Mucosa of stomach (tissue), 1 donor: Measurements from ENCODE around the gene VPS41.

Experiments used
- H3K27me3 ChIP-seq: one replicate; pipeline ENCODE4 v1.7.0; 2013; ENCODE audit warnings: mild to moderate bottlenecking, low read length; ENCODE audit not compliant: control insufficient read depth, insufficient read depth
- H3K36me3 ChIP-seq: one replicate; pipeline ENCODE4 v1.7.0; 2013; ENCODE audit warnings: low read length; ENCODE audit not compliant: control insufficient read depth, insufficient read depth
- H3K4me1 ChIP-seq: one replicate; pipeline ENCODE4 v1.7.0; 2013; ENCODE audit warnings: mild to moderate bottlenecking, low read length; ENCODE audit not compliant: control insufficient read depth, insufficient read depth
- H3K4me3 ChIP-seq: one replicate; pipeline ENCODE4 v1.7.0; 2013; ENCODE audit warnings: low read length
- H3K9ac ChIP-seq: one replicate; pipeline ENCODE4 v1.7.0; 2013; ENCODE audit warnings: mild to moderate bottlenecking, low read length, moderate library complexity
- H3K9me3 ChIP-seq: one replicate; pipeline ENCODE4 v1.7.0; 2013; ENCODE audit warnings: mild to moderate bottlenecking, low read length, moderate library complexity; ENCODE audit not compliant: control insufficient read depth
- donor health status: Pancreatic carcinoma.

VPS41 gene

DNA sequence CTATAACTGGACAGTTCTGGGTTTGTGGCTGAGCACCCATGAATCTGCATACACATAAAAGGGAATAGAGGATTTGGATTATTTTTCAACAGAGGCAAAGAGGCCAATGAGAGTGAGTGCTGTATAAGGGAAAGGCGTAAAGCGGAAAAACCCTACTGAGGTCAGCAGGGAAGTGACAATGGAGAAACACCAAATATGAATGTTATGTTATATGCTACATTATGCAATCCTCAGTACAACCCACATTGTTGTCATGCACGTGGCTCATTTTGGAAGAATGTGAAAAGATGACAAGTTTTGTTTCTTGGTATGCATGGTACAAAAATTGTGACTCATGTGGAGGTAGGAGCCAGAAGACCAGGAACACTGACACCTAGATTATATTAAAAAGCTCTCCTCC, 164.2 kb downstream of the VPS41 start:
- no peaks in the 10 kb centered on the region for H3K36me3 ChIP-seq

DNA sequence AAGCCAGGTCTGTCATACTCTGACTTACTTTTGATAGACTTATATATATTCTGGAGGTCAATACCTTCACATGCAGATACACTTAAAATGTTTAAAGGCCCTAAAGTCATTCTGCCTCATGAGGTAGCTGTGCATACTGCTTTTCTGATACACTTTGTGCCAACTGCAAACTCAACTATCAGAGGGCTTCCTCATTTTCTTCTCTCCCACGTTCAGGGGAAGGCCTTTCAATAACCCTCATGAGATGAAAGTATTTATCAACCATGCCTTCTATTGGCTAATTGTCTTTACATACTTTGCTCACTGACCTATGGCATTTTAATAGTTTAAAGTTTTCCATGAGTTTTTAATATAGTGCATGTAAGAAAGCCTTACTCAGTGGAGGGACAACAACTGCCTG, 165.1 kb downstream of the VPS41 start:
- Histone ChIP-seq H3K9me3 (no peaks in the 10 kb centered on the region), H3K27me3 (no peaks in the 10 kb centered on the region), H3K36me3 (no peaks in the 10 kb centered on the region), H3K9ac (no peak overlapping the region), H3K4me3 (no peak overlapping the region), H3K4me1 (no peaks in the 10 kb centered on the region)

More for the DNA sequence above, 164.2 kb downstream of the VPS41 start:
- H3K4me3 ChIP-seq: no peak overlapping the region
- no peaks in the 10 kb centered on the region for H3K4me1 ChIP-seq
- no peaks in the 10 kb centered on the region for H3K27me3 ChIP-seq
- no peak overlapping the region for H3K9ac ChIP-seq
- no peaks in the 10 kb centered on the region for H3K9me3 ChIP-seq

DNA sequence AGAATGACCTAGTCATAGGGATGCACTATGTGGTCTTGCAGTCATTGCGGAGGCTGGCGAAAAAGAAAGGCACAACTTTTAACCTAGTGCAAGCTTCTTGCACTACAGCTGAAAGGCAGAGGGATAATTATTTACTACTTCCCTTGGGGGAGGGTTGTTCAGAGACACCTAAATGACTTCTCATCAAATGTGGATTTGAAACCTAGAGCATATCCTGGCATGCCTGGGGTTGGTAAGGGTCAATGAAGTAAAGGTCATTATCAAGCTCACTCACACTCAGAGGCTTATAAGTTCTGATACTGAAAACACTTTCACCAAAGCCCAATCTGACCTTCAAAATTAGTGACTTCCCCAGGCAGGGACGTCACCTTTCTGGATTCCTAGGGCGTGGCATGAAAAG, 168.9 kb downstream of the VPS41 start:
- Histone ChIP-seq H3K4me1 (no peaks in the 10 kb centered on the region), H3K9me3 (no peaks in the 10 kb centered on the region), H3K27me3 (no peaks in the 10 kb centered on the region), H3K4me3 (no peak overlapping the region), H3K36me3 (no peaks in the 10 kb centered on the region), H3K9ac (no peak overlapping the region)

DNA sequence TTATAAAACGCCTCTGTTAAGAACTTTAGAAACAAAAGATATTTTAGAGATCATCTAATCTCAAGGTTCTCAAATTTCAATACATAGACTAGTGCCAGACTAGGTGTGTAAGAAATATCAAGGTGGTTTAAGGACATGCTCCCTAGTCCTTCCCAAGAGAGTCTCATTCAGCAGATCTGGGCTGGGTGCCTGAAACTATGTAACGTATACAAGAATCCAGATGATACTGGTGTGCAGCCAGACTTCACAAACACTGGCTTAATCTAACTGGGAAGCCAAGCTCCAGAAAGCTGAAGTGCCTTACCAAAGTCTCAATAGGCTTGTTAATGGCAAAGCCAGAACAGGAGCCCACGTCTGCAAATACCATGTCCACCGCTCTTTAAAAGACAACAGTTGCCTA, 172.9 kb downstream of the VPS41 start:
- no peaks in the 10 kb centered on the region for H3K27me3 ChIP-seq
- H3K9me3 ChIP-seq: no peaks in the 10 kb centered on the region
- no peaks in the 10 kb centered on the region for H3K36me3 ChIP-seq
- no peaks in the 10 kb centered on the region for H3K4me1 ChIP-seq
- no peak overlapping the region for H3K9ac ChIP-seq
- H3K4me3 ChIP-seq: no peak overlapping the region

DNA sequence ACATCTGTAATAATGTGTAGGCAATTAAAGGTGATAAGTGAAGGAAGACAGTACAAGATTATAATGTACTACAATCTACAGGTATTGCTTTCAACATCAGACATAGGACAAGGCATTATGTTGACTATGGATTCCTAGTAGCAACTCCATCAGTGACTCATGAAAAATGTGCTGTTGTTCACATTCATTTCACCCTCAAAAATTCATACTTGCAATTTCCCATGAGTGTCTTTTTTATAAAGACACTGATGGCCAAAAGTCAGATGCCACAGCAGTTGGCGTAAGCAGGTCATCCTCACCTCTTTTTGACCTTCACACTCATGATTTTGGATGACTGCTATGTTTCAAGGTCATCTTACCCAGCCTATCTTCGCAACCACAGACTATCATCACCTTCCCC, 177.8 kb downstream of the VPS41 start:
- Histone ChIP-seq H3K36me3 (no peaks in the 10 kb centered on the region), H3K4me1 (no peaks in the 10 kb centered on the region), H3K27me3 (no peaks in the 10 kb centered on the region), H3K9ac (no peak overlapping the region), H3K9me3 (no peaks in the 10 kb centered on the region), H3K4me3 (no peak overlapping the region)

DNA sequence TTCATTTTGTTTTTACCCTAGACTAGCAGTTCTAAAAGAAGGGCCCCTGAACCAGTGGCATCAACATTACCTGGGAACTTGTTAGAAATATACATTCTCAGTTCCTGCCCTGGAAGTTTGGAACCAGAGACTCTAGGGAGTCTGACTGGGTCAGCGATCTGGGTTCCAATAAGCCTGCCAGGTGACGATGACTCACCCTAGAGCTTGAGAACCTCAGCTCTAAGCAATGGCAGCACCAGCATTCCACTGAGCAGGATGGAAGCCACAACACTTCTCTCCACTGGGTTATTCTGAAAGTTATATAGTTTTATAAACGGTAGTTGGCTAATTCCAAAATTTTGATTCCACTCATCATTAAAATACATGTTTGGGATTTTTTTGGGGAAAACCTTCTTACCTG, 180.8 kb downstream of the VPS41 start:
- H3K27me3 ChIP-seq: no peaks in the 10 kb centered on the region
- H3K36me3 ChIP-seq: no peaks in the 10 kb centered on the region
- no peaks in the 10 kb centered on the region for H3K4me1 ChIP-seq
- no peaks in the 10 kb centered on the region for H3K9me3 ChIP-seq
- no peak overlapping the region for H3K4me3 ChIP-seq
- no peak overlapping the region for H3K9ac ChIP-seq

DNA sequence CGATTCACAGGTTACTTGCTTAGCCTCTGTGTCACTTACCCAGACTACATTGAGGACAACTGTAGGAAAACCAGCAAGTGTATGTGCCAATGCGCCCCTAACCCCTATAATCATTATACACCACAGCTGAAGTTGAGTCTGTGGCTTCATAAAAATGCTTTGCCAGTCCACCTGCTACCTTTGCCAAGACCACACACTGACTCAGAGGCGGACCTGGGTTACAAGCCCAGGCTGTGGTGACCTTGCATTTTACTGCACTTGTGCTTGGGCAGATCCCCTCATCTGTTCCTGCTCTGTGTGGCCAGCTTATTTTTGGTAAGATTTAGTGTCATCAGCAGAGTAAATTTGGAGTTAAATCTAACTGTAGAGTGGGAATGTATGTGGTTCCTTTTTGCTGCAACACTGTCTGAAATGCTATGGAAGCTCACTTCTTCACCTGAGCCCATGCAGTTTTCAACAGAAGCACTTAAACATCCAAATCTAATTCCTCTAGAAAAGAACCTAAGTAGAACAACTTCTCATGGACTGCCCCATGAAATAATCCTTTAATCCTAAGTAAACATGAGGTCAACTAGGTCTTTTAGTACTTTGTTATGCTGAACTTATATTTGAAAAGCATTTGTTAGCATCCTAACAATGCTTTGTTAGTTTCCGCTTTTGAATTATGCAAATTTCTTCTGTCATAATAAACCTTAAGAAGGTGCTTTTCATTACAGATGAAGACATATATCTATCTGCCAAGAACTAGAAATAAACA, 181.6 kb downstream of the VPS41 start:
- H3K9me3 ChIP-seq: no peaks in the 10 kb centered on the region
- H3K4me1 ChIP-seq: no peaks in the 10 kb centered on the region
- H3K9ac ChIP-seq: no peak overlapping the region
- no peaks in the 10 kb centered on the region for H3K27me3 ChIP-seq
- no peak overlapping the region for H3K4me3 ChIP-seq
- no peaks in the 10 kb centered on the region for H3K36me3 ChIP-seq

DNA sequence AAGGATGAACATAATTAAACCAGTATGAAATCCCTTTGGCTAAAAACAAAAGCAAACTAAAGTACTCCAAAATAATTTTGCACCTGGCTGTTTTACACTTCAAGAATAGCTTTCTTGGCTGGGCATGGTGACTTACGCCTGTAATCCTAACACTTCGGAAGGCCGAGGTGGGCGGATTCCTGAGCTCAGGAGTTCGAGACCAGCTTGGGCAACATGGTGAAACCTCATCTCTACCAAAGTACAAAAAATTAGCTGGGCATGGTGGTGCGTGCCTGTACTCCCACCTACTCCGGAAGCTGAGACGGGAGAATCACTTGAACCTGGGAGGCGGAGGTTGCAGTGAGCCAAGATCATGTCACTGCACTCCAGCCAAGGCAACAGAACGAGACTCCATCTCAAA, 185.7 kb downstream of the VPS41 start:
- Histone ChIP-seq H3K9me3 (no peaks in the 10 kb centered on the region), H3K36me3 (no peaks in the 10 kb centered on the region), H3K4me3 (no peak overlapping the region), H3K27me3 (no peaks in the 10 kb centered on the region), H3K9ac (no peak overlapping the region), H3K4me1 (no peaks in the 10 kb centered on the region)

DNA sequence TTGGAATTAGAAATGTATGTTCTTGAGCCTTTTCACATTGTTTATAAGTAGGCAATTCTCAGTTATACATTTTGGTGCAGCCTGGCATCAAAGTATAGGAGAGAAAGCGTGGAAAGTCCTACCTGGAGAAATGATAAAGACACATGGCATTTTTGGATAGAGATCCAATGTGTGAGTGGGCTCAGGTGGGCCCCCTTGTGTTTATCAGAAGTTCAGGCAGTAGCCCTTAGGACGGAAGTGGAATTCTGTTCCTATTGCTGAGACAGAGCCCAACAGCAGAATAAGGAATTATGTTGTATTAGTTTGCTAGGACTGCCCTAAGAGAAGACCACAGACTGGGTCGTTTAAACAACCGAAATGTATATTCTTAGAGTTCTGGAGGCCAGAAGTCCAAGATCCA, 192.6 kb downstream of the VPS41 start:
- Histone ChIP-seq H3K27me3 (no peaks in the 10 kb centered on the region), H3K9me3 (no peaks in the 10 kb centered on the region), H3K4me3 (no peak overlapping the region), H3K36me3 (no peaks in the 10 kb centered on the region), H3K9ac (no peak overlapping the region), H3K4me1 (no peaks in the 10 kb centered on the region)

DNA sequence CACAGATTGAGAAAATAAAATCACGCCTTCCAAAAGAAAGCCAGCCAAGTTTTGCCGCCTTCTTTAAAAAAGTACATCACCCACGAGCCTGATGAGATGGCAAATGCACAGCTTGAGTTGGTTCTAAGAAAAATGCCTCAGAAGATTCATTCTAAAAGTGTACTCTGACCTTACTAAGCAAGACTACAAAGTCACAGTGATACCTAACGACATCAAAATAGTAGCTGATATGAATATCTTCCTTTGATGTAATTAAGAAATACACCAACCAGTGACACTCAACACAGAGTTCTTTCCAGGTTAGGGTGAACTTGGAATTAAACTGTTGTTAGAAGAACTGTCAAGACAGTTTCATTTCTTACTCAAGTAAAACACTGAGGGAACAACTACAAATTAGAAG, 199.9 kb downstream of the VPS41 start:
- Histone ChIP-seq H3K9ac (no peak overlapping the region), H3K4me3 (no peak overlapping the region), H3K9me3 (no peaks in the 10 kb centered on the region), H3K4me1 (no peaks in the 10 kb centered on the region), H3K36me3 (no peaks in the 10 kb centered on the region), H3K27me3 (no peaks in the 10 kb centered on the region)

DNA sequence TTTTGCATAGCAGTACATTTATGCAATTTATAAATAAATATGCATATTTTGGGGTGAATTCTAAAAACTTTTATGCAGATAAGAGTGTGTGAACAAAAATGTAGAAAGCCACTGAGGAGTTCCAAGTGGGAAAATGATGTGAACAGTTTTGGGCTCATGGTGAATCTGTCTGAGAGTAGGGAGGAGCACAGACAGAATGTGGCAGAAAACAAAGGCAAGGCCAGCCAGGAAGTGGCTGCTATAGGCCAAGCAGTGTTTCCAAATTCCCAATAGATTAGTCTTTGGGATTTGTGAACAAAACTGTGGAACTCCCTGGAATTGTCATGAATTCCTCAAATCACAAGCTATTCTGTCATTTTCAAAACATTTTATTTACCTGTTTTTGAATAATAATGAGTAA, 204.2 kb downstream of the VPS41 start:
- Histone ChIP-seq H3K4me3 (no peak overlapping the region), H3K27me3 (no peaks in the 10 kb centered on the region), H3K4me1 (no peaks in the 10 kb centered on the region), H3K36me3 (no peaks in the 10 kb centered on the region), H3K9ac (no peak overlapping the region), H3K9me3 (no peaks in the 10 kb centered on the region)

DNA sequence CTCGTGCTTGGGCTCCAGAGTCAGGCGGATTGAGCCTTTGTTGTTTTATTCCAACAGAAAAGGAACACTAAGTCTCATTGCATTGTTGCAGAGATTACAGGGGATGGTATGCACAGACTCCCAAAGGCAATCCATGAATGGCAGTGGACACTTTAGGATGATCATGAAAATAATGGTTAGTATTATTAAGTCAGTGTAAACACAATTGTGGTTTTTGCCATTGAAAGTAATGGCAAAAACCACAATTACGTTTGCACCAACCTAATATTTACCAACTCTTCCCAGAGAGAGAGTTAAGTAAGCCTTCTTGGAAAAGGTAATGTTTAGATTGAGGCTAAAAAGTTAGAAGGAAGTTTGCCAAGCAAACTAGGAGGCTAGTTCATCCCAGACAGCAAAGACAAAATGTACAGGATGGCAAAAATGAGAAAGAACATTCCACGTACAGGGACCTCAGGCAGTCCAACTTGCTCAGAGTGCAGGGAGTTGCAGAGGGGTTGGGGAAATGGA, 204.9 kb downstream of the VPS41 start:
- H3K4me1 ChIP-seq: no peaks in the 10 kb centered on the region
- H3K9me3 ChIP-seq: no peaks in the 10 kb centered on the region
- no peaks in the 10 kb centered on the region for H3K27me3 ChIP-seq
- H3K9ac ChIP-seq: no peak overlapping the region
- no peak overlapping the region for H3K4me3 ChIP-seq
- H3K36me3 ChIP-seq: no peaks in the 10 kb centered on the region

DNA sequence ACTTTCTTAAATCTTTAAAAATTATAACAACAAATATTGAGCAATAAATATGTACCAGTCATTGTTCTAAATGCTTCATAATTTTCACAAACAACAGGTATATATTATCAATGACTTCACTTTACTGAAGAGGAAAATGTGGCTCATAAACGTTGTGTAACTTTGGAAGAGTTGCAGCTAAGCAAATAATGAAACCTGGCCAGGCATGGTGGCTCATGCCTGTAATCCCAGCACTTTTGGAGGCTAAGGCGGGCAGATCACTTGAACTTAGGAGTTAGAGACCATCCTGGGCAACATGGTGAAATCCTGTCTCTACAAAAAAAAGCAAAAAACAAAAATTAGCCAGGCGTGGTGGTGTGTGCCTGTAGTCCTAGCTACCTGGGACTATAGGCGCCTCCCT, 205.9 kb downstream of the VPS41 start:
- Histone ChIP-seq H3K9ac (no peak overlapping the region), H3K9me3 (no peaks in the 10 kb centered on the region), H3K4me1 (no peaks in the 10 kb centered on the region), H3K36me3 (no peaks in the 10 kb centered on the region), H3K27me3 (no peaks in the 10 kb centered on the region), H3K4me3 (no peak overlapping the region)
